IMR-90 (cell line): ENCODE measurements around the gene FANK1. TPM values are rescaled to one million over a fixed set of nuclear protein-coding genes. Genes with fewer than 3 reads are reported as not detected.

ENCODE experiments used
- ATAC-seq: fragments of 200-7000 bp; cut with Tn5 transposase; 2 replicates; pipeline ENCODE4 v1.9.1; 2020; ENCODE audit warnings: low read depth, mild to moderate bottlenecking, moderate library complexity
- BruUV-seq: library from RNA; stranded (reverse); fragments of 400-500 nt; replicated peaks from 2 replicates; lab custom pipeline; 2021; lab: Mats Ljungman, UMichigan
- CTCF ChIA-PET: fragments of 300-600 bp; formaldehyde crosslinking; extraction: SDS; loops from one replicate; lab custom pipeline; 2021; ENCODE audit warnings: antibody characterized with exemption; lab: Yijun Ruan, JAX
- POLR2A ChIA-PET: fragments of 300-600 bp; sonication (Branson Sonifier 250); formaldehyde crosslinking; loops from one replicate; lab custom pipeline; 2022; ENCODE audit warnings: antibody characterized with exemption; ENCODE audit not compliant: unreplicated experiment; lab: Charles Lee
- DNase-seq: peaks from one replicate; pipeline ENCODE4 v3.0.0; 2013
- H2AFZ ChIP-seq: replicated peaks from 2 replicates; pipeline ENCODE3; 2013; ENCODE audit warnings: low read length, mild to moderate bottlenecking; ENCODE audit not compliant: poor library complexity
- H2AK5ac ChIP-seq: 2 replicates; pipeline ENCODE4 v1.6.1; 2013; ENCODE audit warnings: low read depth, low read length, inconsistent platforms
- H2AK9ac ChIP-seq: replicated peaks from 2 replicates; pipeline ENCODE3; 2013; ENCODE audit warnings: mild to moderate bottlenecking, low read depth, low read length, moderate library complexity; ENCODE audit not compliant: poor library complexity
- H2BK120ac ChIP-seq: 2 replicates; pipeline ENCODE4 v1.6.1; 2013; ENCODE audit warnings: low read depth, low read length, inconsistent platforms
- H2BK15ac ChIP-seq: 3 replicates; pipeline ENCODE4 v1.6.1; 2013; ENCODE audit warnings: low read depth, low read length, inconsistent platforms
- H2BK20ac ChIP-seq: 2 replicates; pipeline ENCODE4 v1.6.1; 2013; ENCODE audit warnings: low read depth, mild to moderate bottlenecking, inconsistent platforms, low read length, moderate library complexity
- H2BK5ac ChIP-seq: 2 replicates; pipeline ENCODE4 v1.6.1; 2013; ENCODE audit warnings: mild to moderate bottlenecking, low read depth, low read length, inconsistent platforms; ENCODE audit not compliant: poor library complexity, severe bottlenecking
- H3K14ac ChIP-seq: replicated peaks from 2 replicates; pipeline ENCODE4 v1.6.1; 2013; ENCODE audit warnings: low read depth, low read length, inconsistent platforms
- H3K18ac ChIP-seq: 2 replicates; pipeline ENCODE4 v1.6.1; 2013; ENCODE audit warnings: low read depth, low read length, control low read depth
- H3K23ac ChIP-seq: 2 replicates; pipeline ENCODE4 v1.6.1; 2013; ENCODE audit warnings: low read depth, low read length, inconsistent platforms
- H3K27ac ChIP-seq: 2 replicates; pipeline ENCODE4 v1.5.1; 2013; ENCODE audit warnings: mild to moderate bottlenecking, control low read depth, low read length; ENCODE audit not compliant: insufficient read depth
- H3K27me3 ChIP-seq: 2 replicates; pipeline ENCODE4 v1.6.1; 2013; ENCODE audit warnings: low read length; ENCODE audit not compliant: control insufficient read depth, insufficient read depth
- H3K36me3 ChIP-seq: 2 replicates; pipeline ENCODE4 v1.6.1; 2013; ENCODE audit warnings: low read length, mixed read lengths; ENCODE audit not compliant: control insufficient read depth, insufficient read depth
- H3K4ac ChIP-seq: 2 replicates; pipeline ENCODE4 v1.6.1; 2013; ENCODE audit warnings: low read depth, low read length, inconsistent platforms
- H3K4me1 ChIP-seq: 2 replicates; pipeline ENCODE4 v1.6.1; 2013; ENCODE audit warnings: low read length, mixed read lengths; ENCODE audit not compliant: control insufficient read depth, insufficient read depth
- H3K4me2 ChIP-seq: 2 replicates; pipeline ENCODE4 v1.6.1; 2013; ENCODE audit warnings: low read depth, mild to moderate bottlenecking, control low read depth, low read length, moderate library complexity
- H3K4me3 ChIP-seq: 2 replicates; pipeline ENCODE4 v1.5.1; 2013; ENCODE audit warnings: low read depth, mild to moderate bottlenecking, control low read depth, low read length, moderate library complexity; ENCODE audit not compliant: insufficient read depth
- H3K56ac ChIP-seq: 2 replicates; pipeline ENCODE4 v1.6.1; 2013; ENCODE audit warnings: low read length, inconsistent platforms; ENCODE audit not compliant: insufficient read depth; ENCODE audit errors: extremely low read depth
- H3K79me1 ChIP-seq, 2 experiments: 2 replicates each; pipeline ENCODE4 v1.6.1; 2013; ENCODE audit warnings: low read length in 2 of 2, inconsistent platforms in 1 of 2, low read depth in 1 of 2
- H3K9ac ChIP-seq: 2 replicates; pipeline ENCODE4 v1.6.1; 2013; ENCODE audit warnings: low read depth, low read length, control low read depth
- H3K9me1 ChIP-seq: 2 replicates; pipeline ENCODE4 v1.6.1; 2013; ENCODE audit warnings: low read length, inconsistent platforms; ENCODE audit not compliant: insufficient read depth
- H3K9me3 ChIP-seq: 2 replicates; pipeline ENCODE4 v1.6.1; 2013; ENCODE audit warnings: low read length; ENCODE audit not compliant: control insufficient read depth, insufficient read depth
- H4K20me1 ChIP-seq: 2 replicates; pipeline ENCODE4 v1.6.1; 2013; ENCODE audit warnings: low read length, inconsistent platforms; ENCODE audit not compliant: insufficient read depth
- H4K5ac ChIP-seq: 2 replicates; pipeline ENCODE4 v1.6.1; 2013; ENCODE audit warnings: mild to moderate bottlenecking, low read depth, low read length, control low read depth
- H4K8ac ChIP-seq, 2 experiments: 2 replicates each; pipeline ENCODE4 v1.6.1; 2013; ENCODE audit warnings: low read depth in 2 of 2, low read length in 2 of 2, control low read depth in 1 of 2, inconsistent platforms in 1 of 2
- H4K91ac ChIP-seq: 2 replicates; pipeline ENCODE4 v1.6.1; 2013; ENCODE audit warnings: low read depth, low read length, inconsistent platforms; ENCODE audit not compliant: insufficient read depth
- BHLHE40 ChIP-seq: fragments of 150-350 bp; IDR thresholded peaks from 2 replicates; pipeline ENCODE4 v1.6.1; 2016; ENCODE audit warnings: mild to moderate bottlenecking, low read depth, low read length
- CEBPB ChIP-seq: IDR thresholded peaks from 2 replicates; pipeline ENCODE4 v1.6.1; 2012; ENCODE audit warnings: low read depth, low read length, improper control_type of control experiment
- CHD1 ChIP-seq: IDR thresholded peaks from 2 replicates; pipeline ENCODE4 v1.6.1; 2012; ENCODE audit warnings: low read depth, low read length, improper control_type of control experiment
- CTCF ChIP-seq: conservative IDR thresholded peaks from 2 replicates; pipeline ENCODE4 v1.5.1; 2012; ENCODE audit warnings: mild to moderate bottlenecking, low read depth, low read length, improper control_type of control experiment
- FOS ChIP-seq: fragments of 150-350 bp; IDR thresholded peaks from 2 replicates; pipeline ENCODE4 v1.6.1; 2016; ENCODE audit warnings: low read depth, low read length
- MAFK ChIP-seq: IDR thresholded peaks from 2 replicates; pipeline ENCODE4 v1.6.1; 2012; ENCODE audit warnings: low read depth, low read length, improper control_type of control experiment
- MXI1 ChIP-seq: IDR thresholded peaks from 2 replicates; pipeline ENCODE4 v1.6.1; 2012; ENCODE audit warnings: low read depth, mild to moderate bottlenecking, low read length, moderate library complexity, borderline replicate concordance
- NFE2L2 ChIP-seq: fragments of 150-350 bp; IDR thresholded peaks from 2 replicates; pipeline ENCODE4 v1.6.1; 2016; ENCODE audit warnings: low read depth, mild to moderate bottlenecking, low read length
- POLR2A ChIP-seq: IDR thresholded peaks from 2 replicates; pipeline ENCODE4 v1.6.1; 2012; ENCODE audit warnings: mild to moderate bottlenecking, low read depth, low read length
- RAD21 ChIP-seq: IDR thresholded peaks from 2 replicates; pipeline ENCODE4 v1.6.1; 2012; ENCODE audit warnings: low read length, improper control_type of control experiment
- RCOR1 ChIP-seq: IDR thresholded peaks from 2 replicates; pipeline ENCODE4 v1.6.1; 2012; ENCODE audit warnings: mild to moderate bottlenecking, low read length, improper control_type of control experiment; ENCODE audit not compliant: insufficient replicate concordance
- RFX5 ChIP-seq: IDR thresholded peaks from 2 replicates; pipeline ENCODE4 v1.8.0; 2012; ENCODE audit warnings: low read depth, mild to moderate bottlenecking, low read length, moderate library complexity
- SMC3 ChIP-seq: fragments of 150-350 bp; IDR thresholded peaks from 2 replicates; pipeline ENCODE4 v1.6.1; 2016; ENCODE audit warnings: low read depth, mild to moderate bottlenecking, antibody characterized with exemption, low read length, moderate library complexity
- USF2 ChIP-seq: fragments of 150-350 bp; IDR thresholded peaks from 2 replicates; pipeline ENCODE4 v1.6.1; 2017; ENCODE audit warnings: mild to moderate bottlenecking, antibody characterized with exemption, low read length, low read depth
- WGBS, 2 experiments: methylation state at CpG; one replicate each; pipeline versions ENCODE4 v1.1.5 to v1.1.7; 2013; ENCODE audit warnings: missing lambda C conversion rate in 2 of 2; ENCODE audit not compliant: insufficient read length in 1 of 2; ENCODE audit errors: extremely low coverage in 2 of 2; 5-methylcytosine and 5-hydroxymethylcytosine counted together
- dilution Hi-C: fragments of 300-500 bp; cut with HindIII; formaldehyde crosslinking; loops from one replicate; pipeline ENCODE4 v1.14.3; 2018; ENCODE audit warnings: low sequenced_read_pairs; ENCODE audit not compliant: unreplicated experiment
- in situ Hi-C: fragments of 300-500 bp; cut with MboI; formaldehyde crosslinking; loops from 3 replicates; pipeline ENCODE4 v1.14.3; 2019; ENCODE audit warnings: low sequenced_read_pairs, inconsistent platforms, mixed read lengths
- intact Hi-C: fragments of 100-400 bp; cut with micrococcal nuclease; formaldehyde crosslinking; loops from 2 replicates; pipeline ENCODE4 v1.10.0; 2022
- polyA plus RNA-seq, 3 experiments: library from polyadenylated mRNA; depleted of rRNA; stranded (reverse); fragments of >200 nt; gene quantifications; 2 replicates each; pipeline ENCODE4 v1.2.3, GENCODE V29; 2012; ENCODE audit warnings: low replicate concordance in 1 of 3
- total RNA-seq: library from RNA; depleted of rRNA; stranded (reverse); fragments of >200 nt; gene quantifications from 2 replicates; pipeline ENCODE4 v1.2.3, GENCODE V29; 2012

FANK1 gene
- total and polyA plus RNA-seq, 2 of the 4 experiments (the other 2 are of a cell fraction) = 0.90 to 2.2 TPM

DNA sequence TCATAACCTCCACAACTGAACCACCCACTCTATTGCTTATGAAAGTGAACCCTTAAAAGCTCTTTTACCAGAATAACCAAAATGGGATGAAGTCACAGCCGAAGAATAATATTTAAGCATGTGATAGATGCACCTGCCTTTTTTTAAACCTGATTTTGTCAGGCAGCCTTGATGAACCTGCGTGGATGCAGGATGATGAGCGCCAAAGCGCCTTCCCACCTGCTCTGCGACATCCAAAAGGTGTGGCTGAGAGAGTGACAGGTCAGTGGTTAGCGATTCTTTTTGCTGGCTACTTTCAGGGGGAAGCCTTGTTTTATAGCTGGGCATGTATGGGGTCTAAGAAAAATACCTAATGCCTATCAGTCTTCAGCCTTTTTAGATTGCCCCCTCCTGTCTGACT, 157.8 kb downstream of the FANK1 start:
- Histone ChIP-seq H2BK15ac (no peak overlapping the region), H3K4me3 (no peak overlapping the region), H4K91ac (no peak overlapping the region), H2BK120ac (no peak overlapping the region), H3K9me1 (no peaks in the 10 kb centered on the region), H3K9me3 (no peaks in the 10 kb centered on the region), H2BK20ac (no peak overlapping the region), H3K4ac (no peak overlapping the region), H2AFZ (no peak overlapping the region), H3K4me2 (no peak overlapping the region), H3K4me1 (no peaks in the 10 kb centered on the region), H4K20me1 (no peaks in the 10 kb centered on the region), H3K56ac (no peak overlapping the region), H3K18ac (no peak overlapping the region), H2AK9ac (no peak overlapping the region), H4K5ac (no peak overlapping the region), H3K23ac (no peak overlapping the region), H2BK5ac (no peak overlapping the region), H3K9ac (no peak overlapping the region), H3K27me3 (peaks cover 29% of the 10 kb centered on the region), H3K27ac (no peak overlapping the region), H3K36me3 (no peaks in the 10 kb centered on the region), H3K14ac (no peak overlapping the region), H3K79me1 (no peaks in the 10 kb centered on the region), H4K8ac (no peak overlapping the region), H2AK5ac (no peak overlapping the region)
- no peak for TF ChIP-seq MAFK
- no peak for TF ChIP-seq CHD1
- no peak for TF ChIP-seq MXI1
- no peak for TF ChIP-seq POLR2A
- TF ChIP-seq RAD21 = no peak
- TF ChIP-seq SMC3 = no peak
- no peak for TF ChIP-seq RCOR1
- TF ChIP-seq USF2 = no peak
- no peak for TF ChIP-seq RFX5
- no peak for TF ChIP-seq CTCF
- no peak for TF ChIP-seq BHLHE40
- TF ChIP-seq FOS = no peak
- no peak for TF ChIP-seq CEBPB
- TF ChIP-seq NFE2L2 = no peak
- DNase-seq = no peak
- dilution Hi-C loops (no loop called here), in situ Hi-C loops (no loop called here), intact Hi-C loops (no loop called here)
- ChIA-PET POLR2A (no interaction called here), CTCF (no interaction called here)
- 100% methylated on average over 4 of the region's 6 CpGs; no CpG with 5 or more reads in 1 of the 2 experiments for WGBS, 2 experiments
- no peak for ATAC-seq
- no TSS peak for BruUV-seq
